HG03045 (cell line): Measurements from ENCODE around the gene MSN.
"Not testable (repeated sequence)": the region's sequence is repeated elsewhere in the genome, so short reads cannot be mapped to it uniquely, and the experiment has no call there.

Source experiments
- ATAC-seq: cut with Tn5 transposase; IDR thresholded peaks from one replicate; pipeline ENCODE4 v1.9.1; 2021; ENCODE audit warnings: mild to moderate bottlenecking, moderate library complexity; ENCODE audit not compliant: unreplicated experiment

MSN gene

GRCh38 chrX:65667503-65668376 lies at the start of gene MSN:
MSN (plus strand) TSS chrX:65667654; CDS start chrX:65667842, 188 bp downstream.
- ATAC-seq, result peak; percentile 82

GRCh38 chrX:65620096-65620705 lies 47.3 kb upstream of the MSN start:
- ATAC-seq, result not testable (repeated sequence)

DNA sequence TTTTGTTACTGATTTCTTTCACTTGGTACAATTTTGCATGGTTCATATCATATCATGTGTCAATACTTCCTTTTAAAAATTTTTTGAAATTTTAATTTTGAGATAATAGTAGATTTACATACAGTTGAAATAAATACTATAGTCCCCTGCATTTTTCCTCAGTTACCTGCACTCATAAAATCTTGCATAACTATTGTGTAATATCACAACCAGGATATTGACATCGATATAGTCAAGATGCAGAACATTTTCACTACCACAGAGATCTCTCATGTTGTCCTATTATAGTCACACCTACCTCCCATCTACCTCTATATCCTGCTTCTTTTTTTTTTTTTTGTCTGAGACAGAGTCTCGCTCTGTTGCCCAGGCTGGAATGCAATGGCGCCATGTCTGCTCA lies 36.7 kb upstream of the MSN start:
- no peak for ATAC-seq

- no peak for ATAC-seq
Observed at GRCh38 chrX:65633826-65634225, 33.6 kb upstream of the MSN start.

- ATAC-seq, result no peak
Observed at GRCh38 chrX:65634732-65635131, 32.7 kb upstream of the MSN start.

- no peak for ATAC-seq
Observed at GRCh38 chrX:65635378-65635777, 32.1 kb upstream of the MSN start.

GRCh38 chrX:65635822-65636221 lies 31.6 kb upstream of the MSN start:
- no peak for ATAC-seq

- not testable (repeated sequence) for ATAC-seq
Observed at GRCh38 chrX:65636261-65636660, 31.2 kb upstream of the MSN start.

GRCh38 chrX:65637335-65637734 lies 30.1 kb upstream of the MSN start:
- ATAC-seq, result no peak

DNA sequence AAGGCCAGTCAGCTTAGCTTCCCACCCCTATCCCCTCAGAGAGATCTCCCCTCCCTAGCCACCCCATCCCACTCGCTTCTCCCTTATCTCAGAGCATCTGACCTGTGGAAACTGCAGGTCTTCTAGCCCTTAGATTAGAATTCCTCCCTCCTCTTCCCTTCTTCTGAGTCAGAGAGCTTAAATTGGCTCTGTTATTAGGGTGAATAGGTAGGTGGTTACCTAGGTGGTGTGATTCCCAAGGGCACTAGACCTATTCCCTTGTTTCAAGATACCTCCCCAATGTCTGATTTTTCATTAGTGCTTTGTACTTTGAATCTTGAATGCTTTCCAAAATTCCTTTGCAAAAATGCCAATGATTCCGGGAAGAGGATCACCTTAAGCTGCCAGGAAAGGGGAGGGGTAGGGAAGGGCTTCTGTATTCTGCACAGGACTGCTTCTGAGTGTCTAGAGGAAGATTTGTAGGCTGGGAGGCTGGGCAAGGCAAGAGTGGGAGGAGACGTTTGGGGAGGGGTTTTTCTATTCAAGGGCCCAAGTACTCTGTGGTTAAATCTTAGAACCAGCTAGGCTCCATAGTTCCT lies 24.5 kb upstream of the MSN start:
- ATAC-seq, result no peak

DNA sequence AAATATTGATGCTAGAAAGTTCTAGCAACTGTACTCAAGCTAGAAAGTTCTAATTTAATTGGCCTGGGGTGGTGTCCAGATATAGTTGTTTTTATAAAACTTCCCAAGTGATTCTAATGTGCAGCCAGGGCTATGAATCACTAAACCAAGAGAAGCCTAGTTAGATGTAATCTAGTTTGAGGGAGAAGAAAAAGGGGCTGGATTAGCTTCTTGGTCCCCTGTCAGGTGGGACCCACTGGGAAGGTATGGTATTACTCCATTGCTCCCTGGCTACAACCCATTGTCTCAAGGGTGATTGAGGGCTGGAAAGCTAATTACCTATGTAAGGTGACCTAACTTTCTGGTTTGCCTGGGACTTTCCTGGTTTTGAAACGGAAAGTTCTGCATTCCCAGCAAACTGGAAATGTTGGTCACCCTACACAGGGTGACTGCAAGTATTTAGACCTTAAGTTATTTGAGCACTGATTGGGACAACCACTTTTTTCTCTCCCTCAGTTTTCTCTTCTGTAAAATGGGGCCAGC lies 23.9 kb upstream of the MSN start:
- ATAC-seq, result no peak

- no peak for ATAC-seq
Observed at GRCh38 chrX:65644621-65645289, 22.7 kb upstream of the MSN start.

- no peak for ATAC-seq
Observed at GRCh38 chrX:65647801-65648200, 19.7 kb upstream of the MSN start.

GRCh38 chrX:65652098-65652497 lies 15.4 kb upstream of the MSN start:
- no peak for ATAC-seq

DNA sequence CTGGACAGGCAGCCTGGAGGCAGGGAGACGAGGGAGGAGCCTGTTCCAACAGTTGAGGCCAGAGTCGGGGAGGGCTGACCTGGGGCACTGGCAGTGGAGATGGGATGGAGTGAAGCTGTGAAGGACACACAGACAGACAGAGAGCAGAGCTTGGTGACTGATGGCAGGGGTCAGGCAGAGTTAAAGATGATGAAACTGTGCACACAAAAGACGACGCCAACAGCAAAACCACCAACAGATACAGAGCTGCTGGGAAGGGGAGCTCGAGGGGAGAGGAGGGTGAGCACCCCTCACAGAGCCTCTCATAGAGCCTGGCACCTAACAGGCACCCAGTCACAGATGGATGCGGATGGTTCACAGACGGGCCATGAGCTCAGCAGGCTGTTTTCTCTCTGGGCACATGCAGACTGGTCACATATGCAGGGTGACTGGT lies 10.4 kb upstream of the MSN start:
- not testable (repeated sequence) for ATAC-seq

DNA sequence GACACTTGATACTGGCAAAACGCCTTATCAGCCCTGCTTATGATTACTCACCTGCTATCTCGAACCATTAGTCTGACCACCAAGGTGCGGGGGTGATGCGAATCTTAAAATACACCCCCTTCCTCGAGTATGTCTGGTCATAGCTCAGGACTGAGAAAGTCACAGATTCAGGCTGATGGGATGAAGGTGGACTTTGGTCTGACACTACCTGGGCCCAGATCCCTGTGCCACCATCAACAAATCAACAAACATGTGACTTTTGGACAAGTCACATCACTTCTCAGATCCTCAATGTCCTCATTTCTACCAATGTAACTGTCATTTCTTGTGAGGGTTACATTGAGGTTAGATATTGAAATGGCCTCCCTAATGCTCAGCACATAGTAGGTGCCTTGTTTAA lies 9.8 kb upstream of the MSN start:
- no peak for ATAC-seq

DNA sequence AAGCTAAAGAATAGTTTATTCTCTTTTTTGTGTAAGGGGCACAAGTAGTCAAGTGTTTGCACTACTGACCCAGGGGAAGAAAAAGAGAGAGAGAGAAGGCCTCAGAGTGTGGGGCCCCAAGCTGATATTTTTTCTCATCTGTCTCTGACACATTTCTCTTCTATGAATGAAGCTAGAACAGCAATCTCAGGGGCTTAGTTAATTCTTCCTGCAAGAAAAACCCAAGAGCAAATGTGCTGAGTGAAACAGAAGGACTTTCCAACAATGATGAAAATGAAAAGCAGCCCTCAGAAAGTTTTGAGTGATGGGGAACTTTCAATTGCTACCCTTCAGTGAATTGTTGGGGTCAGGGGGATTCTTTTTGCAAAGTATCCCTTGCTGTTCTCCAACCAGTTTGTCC lies 9.2 kb upstream of the MSN start:
- no peak for ATAC-seq

DNA sequence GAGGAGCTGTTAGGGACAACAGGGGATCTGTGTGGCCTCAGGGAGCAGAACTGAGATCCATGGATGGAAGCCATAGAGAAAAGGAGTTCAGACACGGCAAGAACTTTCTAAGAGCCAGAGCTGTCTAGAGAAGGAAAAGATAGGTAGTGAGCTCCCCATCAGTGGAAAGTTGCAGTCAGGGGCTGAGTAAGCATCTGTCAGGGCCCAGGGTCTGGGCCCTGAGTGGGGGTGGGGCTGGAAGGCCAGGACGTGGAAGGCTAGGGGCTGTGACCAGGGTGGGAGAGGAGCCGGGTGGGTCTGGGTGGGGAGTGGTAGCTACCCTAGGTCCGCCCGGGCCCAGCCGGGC lies 324 bp upstream of the MSN start:
- ATAC-seq, result no peak

DNA sequence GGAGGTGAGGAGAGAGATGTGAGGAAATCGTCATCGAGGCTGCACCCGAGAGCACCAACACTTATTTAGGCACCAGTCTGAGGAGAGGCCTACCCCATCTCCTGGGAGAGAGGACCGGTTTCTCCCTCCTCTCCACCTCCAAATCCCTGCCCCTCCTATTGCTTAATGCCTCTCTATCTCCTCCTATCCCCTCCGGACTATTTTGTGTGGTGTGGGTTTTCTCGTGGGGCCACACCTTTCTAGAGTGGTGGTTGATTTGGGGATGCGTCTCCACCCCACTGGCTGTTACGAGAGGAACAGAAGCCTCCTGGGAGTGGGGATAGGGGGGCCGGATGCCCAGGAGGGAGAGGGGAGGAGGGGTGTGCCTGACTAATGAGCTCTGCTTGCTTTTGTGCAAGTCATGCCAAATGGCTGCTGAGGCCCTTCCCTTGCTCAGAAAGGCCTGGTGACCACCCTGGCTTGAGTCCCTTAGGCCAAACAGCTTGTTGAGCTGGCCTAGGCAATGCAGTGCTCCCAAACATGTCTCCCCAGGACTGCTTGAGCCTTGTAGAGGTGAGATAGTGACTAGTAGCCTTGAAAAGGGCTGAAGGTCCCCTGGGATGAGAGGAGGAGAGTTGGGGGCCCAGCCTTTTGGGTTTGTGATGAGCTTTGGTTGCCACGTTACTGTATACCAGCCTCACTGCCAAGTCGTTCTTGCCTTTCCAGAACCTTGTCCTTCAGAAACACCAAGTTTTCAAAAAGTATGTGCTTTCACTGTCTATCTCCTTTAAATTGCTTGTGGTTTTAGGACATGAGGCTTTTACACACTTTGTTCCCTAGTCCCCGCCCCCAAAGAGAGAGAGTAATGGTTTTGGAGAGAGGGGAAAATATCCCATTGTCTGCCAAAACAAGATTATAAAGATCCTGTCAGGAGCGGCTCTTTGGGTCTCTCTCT lies 1.2 kb downstream of the MSN start:
- no peak for ATAC-seq

GRCh38 chrX:65671286-65671685 lies 3.8 kb downstream of the MSN start:
- ATAC-seq, result no peak
